ENCODE results near the gene PRR23A.

Gene PRR23A

DNA sequence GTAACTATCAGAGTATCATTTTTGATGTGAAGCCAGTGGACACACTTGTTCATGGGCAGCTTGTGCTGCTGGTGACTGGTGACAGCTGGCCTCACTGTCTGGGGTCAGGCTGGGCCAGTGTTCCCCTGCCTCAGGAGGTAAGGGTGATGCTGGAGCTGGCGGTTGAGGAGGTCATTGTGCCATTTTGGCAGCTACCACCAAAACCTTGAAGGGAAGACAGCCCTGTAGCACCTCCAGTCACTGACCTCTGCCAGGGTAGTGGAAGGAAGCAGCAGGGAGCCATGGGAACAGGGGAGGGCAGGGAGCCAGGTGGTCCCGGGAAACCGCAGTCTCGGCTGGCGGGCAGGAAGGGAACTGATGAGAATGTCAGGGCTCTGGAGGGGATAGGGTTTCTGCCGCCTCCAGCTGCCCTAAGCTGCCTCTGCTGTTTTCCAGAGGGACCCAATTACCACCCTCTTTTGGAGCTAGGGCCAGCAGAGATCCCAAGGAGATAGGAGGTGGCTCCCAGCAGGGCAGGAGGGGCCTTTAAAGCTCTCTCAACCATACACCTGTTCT lies 34.2 kb downstream of the PRR23A start:
- no peak for DNase-seq

DNA sequence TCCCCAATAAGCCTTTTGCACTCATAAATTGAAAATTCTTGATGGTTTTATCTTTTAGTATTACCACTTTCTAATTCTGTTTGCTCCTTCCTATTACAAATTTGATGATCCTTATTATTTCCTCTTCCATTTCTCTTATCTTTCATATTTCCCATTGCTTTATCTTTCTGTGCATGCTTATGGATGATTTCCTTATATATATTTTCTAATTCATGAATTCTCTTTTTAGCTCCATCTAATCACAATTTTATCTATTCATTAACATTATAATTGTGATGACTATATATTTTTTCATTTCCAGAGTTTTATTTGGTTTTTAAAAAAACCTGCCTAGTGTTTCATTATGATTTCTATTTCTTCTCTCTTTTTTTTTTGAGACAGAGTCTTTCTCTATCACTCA lies 41.1 kb downstream of the PRR23A start:
- no peak for DNase-seq

DNA sequence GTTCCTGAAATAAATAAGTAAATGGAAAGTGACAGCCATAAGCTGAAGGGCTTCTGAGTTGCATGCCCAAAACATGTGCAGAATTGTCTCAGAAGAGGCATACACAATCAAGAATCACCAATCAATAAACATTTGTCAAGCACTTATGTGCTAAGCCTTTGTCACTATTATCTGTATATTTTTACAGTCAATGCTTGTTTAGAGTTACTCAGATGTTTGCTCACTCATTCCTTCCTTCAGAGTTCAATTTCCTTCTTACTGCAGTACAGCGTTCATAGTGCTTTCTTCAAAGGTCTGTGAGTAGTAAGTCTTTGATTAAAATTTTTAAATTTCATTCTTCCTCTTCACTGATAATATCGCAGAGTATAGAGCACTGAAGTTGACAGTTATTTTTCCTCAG lies 41.8 kb downstream of the PRR23A start:
- no peak for DNase-seq

DNA sequence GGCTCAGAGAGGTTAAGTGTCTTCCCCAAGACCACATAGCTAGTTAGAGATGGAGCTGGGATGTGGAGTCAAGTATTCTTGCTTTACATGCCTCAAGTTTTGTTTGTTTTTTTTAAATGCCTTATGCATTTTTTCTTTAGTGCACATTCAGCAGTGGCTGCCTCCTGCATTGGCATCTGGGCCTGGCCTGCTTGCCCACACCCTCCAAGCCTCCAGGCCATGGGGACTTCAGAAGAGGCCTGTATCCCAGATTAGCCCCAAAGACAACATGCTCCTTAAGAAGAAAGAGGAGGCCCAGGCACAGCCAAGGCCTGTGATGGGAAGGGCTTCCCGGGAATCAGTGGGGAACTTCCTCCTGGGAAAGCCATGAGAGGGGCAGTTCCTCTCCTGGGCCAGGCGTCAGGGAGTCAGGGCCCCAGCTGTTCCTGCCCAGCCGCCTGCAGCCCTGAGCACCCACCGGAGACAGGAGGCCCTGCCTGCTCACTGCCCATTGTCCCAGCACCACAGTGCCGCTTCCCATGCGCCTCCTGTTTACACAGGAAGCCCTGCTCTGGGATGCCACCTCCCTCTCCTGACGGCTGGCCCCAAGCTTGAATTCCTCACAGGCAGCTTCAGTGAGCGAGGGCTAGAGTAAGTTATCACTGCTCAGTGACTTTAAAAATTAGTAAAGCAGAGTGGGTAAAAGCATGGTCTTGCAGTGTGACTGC lies 43.1 kb downstream of the PRR23A start:
- no peak for DNase-seq

DNA sequence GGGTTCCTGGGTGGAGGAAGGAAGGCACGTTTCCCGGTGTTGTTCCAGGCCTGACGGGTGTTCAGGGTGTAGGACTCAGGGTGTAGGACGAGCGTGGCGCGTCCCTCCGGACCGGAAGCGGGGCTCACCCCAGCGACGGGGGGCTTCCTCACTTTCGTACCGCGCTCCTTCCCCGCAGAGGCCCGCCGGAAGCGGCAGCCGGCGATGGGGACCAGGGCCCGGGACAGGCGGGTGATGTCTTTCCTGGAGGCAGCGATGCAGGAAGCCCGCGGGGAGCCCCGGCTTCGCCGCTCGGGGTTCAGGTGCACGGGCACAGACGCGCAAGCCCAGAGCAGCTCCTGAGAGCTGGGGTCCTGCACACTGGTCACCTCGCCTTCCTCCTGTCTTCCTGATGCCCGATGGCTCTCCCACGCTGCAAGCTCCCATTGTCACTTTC lies 45.6 kb downstream of the PRR23A start:
- no peak for DNase-seq
